HepG2 (cell line): ENCODE data around the gene TASOR2. TPM values are rescaled to one million over a fixed set of nuclear protein-coding genes. Genes with fewer than 3 reads are reported as not detected.

ENCODE experiments used
- ATAC-seq: fragments of 200-7000 bp; cut with Tn5 transposase; 3 replicates; pipeline ENCODE4 v1.9.1; 2020; ENCODE audit warnings: mild to moderate bottlenecking, moderate library complexity
- BruUV-seq: library from RNA; stranded (reverse); fragments of 400-500 nt; replicated peaks from 2 replicates; lab custom pipeline; 2021; lab: Mats Ljungman, UMichigan
- CTCF ChIA-PET: fragments of 300-600 bp; formaldehyde crosslinking; extraction: SDS; loops from one replicate; lab custom pipeline; 2021; ENCODE audit warnings: low total read pairs, inconsistent platforms, low intra/inter-chr PET ratio; lab: Yijun Ruan, JAX
- POLR2A ChIA-PET: fragments of 350-600 bp; sonication (Branson Sonifier 250); formaldehyde crosslinking; loops from one replicate; lab custom pipeline; 2020; ENCODE audit warnings: antibody characterized with exemption, inconsistent platforms; lab: Yijun Ruan, JAX
- DNase-seq: peaks from one replicate; pipeline ENCODE4 v3.0.0-alpha.2; 2015; ENCODE audit warnings: low spot score
- FAIRE-seq: peaks from 3 replicates; lab custom pipeline; 2011; peaks lifted over from hg19 to GRCh38; lab: Jason Lieb, UNC
- H2AFZ ChIP-seq: one replicate; pipeline ENCODE4 v1.6.1; 2011; ENCODE audit warnings: low read length, inconsistent platforms
- H3K27ac ChIP-seq: fragments of 300-600 bp; 3 replicates; pipeline ENCODE4 v1.8.0; 2011; ENCODE audit warnings: mixed run types, mild to moderate bottlenecking, mixed read lengths, low read length, inconsistent platforms; ENCODE audit not compliant: insufficient read depth; ENCODE audit errors: extremely low read length
- H3K27me3 ChIP-seq, 2 experiments: fragments of 200-600 bp in 1 of 2; 2 replicates in 1 of 2; 3 replicates in 1 of 2; pipeline versions ENCODE4 v1.6.0 to v1.8.0; 2011; ENCODE audit warnings: low read length in 2 of 2, mild to moderate bottlenecking in 2 of 2, moderate library complexity in 2 of 2, inconsistent platforms in 1 of 2; ENCODE audit not compliant: insufficient read depth in 2 of 2, control insufficient read depth in 1 of 2
- H3K36me3 ChIP-seq, 2 experiments: fragments of 200-600 bp in 1 of 2; replicated peaks in 1 of 2; 2 replicates in 1 of 2; 3 replicates in 1 of 2; pipeline versions ENCODE4 v1.5.1 to v1.8.0; 2011; ENCODE audit warnings: low read length in 2 of 2, inconsistent platforms in 1 of 2; ENCODE audit not compliant: insufficient read depth in 2 of 2, control insufficient read depth in 1 of 2
- H3K4me1 ChIP-seq: 2 replicates; pipeline ENCODE4 v1.5.1; 2012; ENCODE audit warnings: low read length, inconsistent platforms; ENCODE audit not compliant: insufficient read depth
- H3K4me2 ChIP-seq: 2 replicates; pipeline ENCODE4 v1.6.0; 2011; ENCODE audit warnings: low read depth, low read length, inconsistent platforms
- H3K4me3 ChIP-seq, 3 experiments: fragments of 200-600 bp in 1 of 3; sonication (generic), shearing (Covaris generic) in 1 of 3; replicated peaks in 1 of 3; 2 replicates each; pipeline ENCODE4 v1.5.1; 2011 to 2016; ENCODE audit warnings: low read length in 3 of 3, inconsistent platforms in 2 of 3, low read depth in 2 of 3, mild to moderate bottlenecking in 2 of 3, control low read depth in 1 of 3, mixed read lengths in 1 of 3; ENCODE audit not compliant: insufficient read depth in 1 of 3
- H3K79me2 ChIP-seq: one replicate; pipeline ENCODE4 v1.6.1; 2011; ENCODE audit warnings: low read length, inconsistent platforms; ENCODE audit not compliant: insufficient read depth
- H3K9ac ChIP-seq: 2 replicates; pipeline ENCODE4 v1.6.0; 2011; ENCODE audit warnings: mild to moderate bottlenecking, low read depth, low read length, inconsistent platforms; ENCODE audit not compliant: insufficient read depth
- H3K9me3 ChIP-seq: 2 replicates; pipeline ENCODE4 v1.5.1; 2012; ENCODE audit warnings: mild to moderate bottlenecking, low read length
- H4K20me1 ChIP-seq: 2 replicates; pipeline ENCODE4 v1.6.0; 2011; ENCODE audit warnings: inconsistent platforms, mild to moderate bottlenecking, low read length, moderate library complexity; ENCODE audit not compliant: insufficient read depth
- BCL3 ChIP-seq: sonication (generic); formaldehyde crosslinking; IDR thresholded peaks from 2 replicates; pipeline ENCODE4 v1.5.1; 2020; ENCODE audit warnings: mild to moderate bottlenecking, missing genetic modification reagents, moderate library complexity
- CEBPZ ChIP-seq: IDR thresholded peaks from 2 replicates; pipeline ENCODE4 v1.6.1; 2012; ENCODE audit warnings: low read length, improper control_type of control experiment
- IRF1 ChIP-seq: sonication (generic); formaldehyde crosslinking; IDR thresholded peaks from 2 replicates; pipeline ENCODE4 v1.4.0; 2020; ENCODE audit warnings: low read depth, mild to moderate bottlenecking, missing genetic modification reagents
- ISX ChIP-seq: sonication (generic); formaldehyde crosslinking; conservative IDR thresholded peaks from 2 replicates; pipeline ENCODE4 v1.5.0; 2020; ENCODE audit warnings: missing genetic modification reagents
- KLF16 ChIP-seq, 2 experiments: sonication (generic) in 1 of 2; formaldehyde crosslinking in 1 of 2; IDR thresholded peaks; 2 replicates each; pipeline versions ENCODE4 v1.6.1 to v1.8.0; 2016 to 2023; ENCODE audit warnings: missing genetic modification reagents in 2 of 2, missing compliant biosample characterization in 1 of 2
- MTF2 ChIP-seq: sonication (generic); formaldehyde crosslinking; IDR thresholded peaks from 2 replicates; pipeline ENCODE4 v1.5.0; 2020; ENCODE audit warnings: missing genetic modification reagents, borderline replicate concordance
- NFE2L1 ChIP-seq: sonication (generic); formaldehyde crosslinking; IDR thresholded peaks from 2 replicates; pipeline ENCODE4 v1.4.0; 2020; ENCODE audit warnings: missing genetic modification reagents, mild to moderate bottlenecking, borderline replicate concordance
- RNF2 ChIP-seq: fragments of 450-650 bp; conservative IDR thresholded peaks from 2 replicates; pipeline ENCODE4 v1.6.1; 2016; ENCODE audit warnings: low read depth
- TBP ChIP-seq: sonication (generic); formaldehyde crosslinking; IDR thresholded peaks from 2 replicates; pipeline ENCODE4 v1.5.0; 2020; ENCODE audit warnings: missing genetic modification reagents
- ZFP90 ChIP-seq: sonication (generic); formaldehyde crosslinking; IDR thresholded peaks from 2 replicates; pipeline ENCODE4 v1.8.0; 2022; ENCODE audit warnings: missing genetic modification reagents, mild to moderate bottlenecking, inconsistent platforms, borderline replicate concordance
- ZNF207 ChIP-seq: fragments of 450-650 bp; IDR thresholded peaks from 2 replicates; pipeline ENCODE4 v1.6.1; 2016; ENCODE audit warnings: antibody characterized with exemption, borderline replicate concordance
- ZNF468 ChIP-seq: sonication (generic); formaldehyde crosslinking; IDR thresholded peaks from 2 replicates; pipeline ENCODE4 v1.8.0; 2022; ENCODE audit warnings: mild to moderate bottlenecking, moderate library complexity, missing genetic modification reagents
- ZNF768 ChIP-seq: sonication (generic); formaldehyde crosslinking; IDR thresholded peaks from 2 replicates; pipeline ENCODE4 v1.4.0; 2020; ENCODE audit warnings: missing genetic modification reagents
- WGBS: methylation state at CpG from one replicate; pipeline ENCODE4 v1.1.6; 2017; ENCODE audit warnings: low lambda C conversion rate; 5-methylcytosine and 5-hydroxymethylcytosine counted together
- in situ Hi-C: cut with HindIII; loops from 2 replicates; pipeline ENCODE4 v1.10.0; 2017; ENCODE audit warnings: low pct_unique_long_range_greater_than_20kb; ENCODE audit not compliant: extremely low pct_ligation_motif_present
- intact Hi-C: fragments of 100-400 bp; cut with micrococcal nuclease; formaldehyde crosslinking; loops from one replicate; pipeline ENCODE4 v1.10.0; 2022; ENCODE audit not compliant: unreplicated experiment
- polyA plus RNA-seq, 8 experiments: library from polyadenylated mRNA; depleted of rRNA in 3 of 8; stranded (reverse) in 7 of 8; unstranded in 1 of 8; fragments of >200 nt; fragmentation: Illumina TruSeq in 4 of 8; extraction: Trizol in 4 of 8; gene quantifications; 2 replicates each; pipeline versions ENCODE4 v1.2.1 to v1.2.3, GENCODE V29; 2011 to 2016; ENCODE audit warnings: low read depth in 4 of 8, missing spikeins in 1 of 8, mixed read lengths in 1 of 8; ENCODE audit not compliant: insufficient read depth in 1 of 8
- total RNA-seq, 5 experiments: library from RNA; depleted of rRNA; stranded (reverse); fragments of >200 nt; fragmentation: Illumina TruSeq; extraction: Trizol; gene quantifications; 2 replicates each; pipeline ENCODE4 v1.2.3, GENCODE V29; 2016; ENCODE audit warnings: low read depth in 1 of 5

TASOR2 gene
- total and polyA plus RNA-seq, 2 of the 13 experiments (the other 11 are each of a cell fraction or from before 2014, with no cell fraction given): 24.2 to 55.3 TPM

GRCh38 chr10:5639066-5639465, 45.6 kb upstream of the TASOR2 start:
- H3K4me3 ChIP-seq: no peak overlapping the region

More at GRCh38 chr10:5639066-5639465, 45.6 kb upstream of the TASOR2 start:
- in situ Hi-C loops: no loop called here
- no peak for FAIRE-seq
- Histone ChIP-seq H3K4me1 (no peaks in the 10 kb centered on the region), H3K36me3 (peaks cover 4 to 25% of the 10 kb centered on the region in 2 experiments; a peak in 4 of 5 replicates), H3K9me3 (no peaks in the 10 kb centered on the region), H4K20me1 (no peaks in the 10 kb centered on the region), H3K27ac (no peak overlapping the region), H3K27me3 (no peaks in the 10 kb centered on the region)
- no TSS peak for BruUV-seq
- CTCF ChIA-PET: no interaction called here
- no peak for ATAC-seq
- POLR2A ChIA-PET: no interaction called here
- no peak for TF ChIP-seq ZFP90 (CRISPR knock-in tag)
- no peak for TF ChIP-seq ZNF468
- TF ChIP-seq BCL3 (CRISPR knock-in tag): no peak
- TF ChIP-seq NFE2L1: no peak
- TF ChIP-seq MTF2: no peak
- TF ChIP-seq ZNF768 (CRISPR knock-in tag): no peak
- no peak for TF ChIP-seq ISX (CRISPR knock-in tag)
- TF ChIP-seq IRF1: no peak
- no peak for TF ChIP-seq RNF2
- TF ChIP-seq ZNF207: no peak
- TF ChIP-seq TBP (CRISPR knock-in tag): no peak
- no peak for TF ChIP-seq KLF16 (CRISPR knock-in tag; IDR thresholded peaks at IDR 0.05)
- TF ChIP-seq CEBPZ: no peak
- TF ChIP-seq, all 625 proteins: peak for 0
- DNase-seq: no peak
- intact Hi-C loops: no loop called here
- Histone ChIP-seq H3K9ac (no peak overlapping the region), H3K79me2 (no peaks in the 10 kb centered on the region), H2AFZ (no peak overlapping the region), H3K4me2 (no peak overlapping the region)
- WGBS: 93% methylated on average over 15 of the region's 17 CpGs
